ENCODE data around the gene LCTL.
A peak's percentile ranks its signal among the peaks of the same experiment; 100 is the strongest.
"Not testable (repeated sequence)": the region's sequence is repeated elsewhere in the genome, so short reads cannot be mapped to it uniquely, and the experiment has no call there.

LCTL gene

DNA sequence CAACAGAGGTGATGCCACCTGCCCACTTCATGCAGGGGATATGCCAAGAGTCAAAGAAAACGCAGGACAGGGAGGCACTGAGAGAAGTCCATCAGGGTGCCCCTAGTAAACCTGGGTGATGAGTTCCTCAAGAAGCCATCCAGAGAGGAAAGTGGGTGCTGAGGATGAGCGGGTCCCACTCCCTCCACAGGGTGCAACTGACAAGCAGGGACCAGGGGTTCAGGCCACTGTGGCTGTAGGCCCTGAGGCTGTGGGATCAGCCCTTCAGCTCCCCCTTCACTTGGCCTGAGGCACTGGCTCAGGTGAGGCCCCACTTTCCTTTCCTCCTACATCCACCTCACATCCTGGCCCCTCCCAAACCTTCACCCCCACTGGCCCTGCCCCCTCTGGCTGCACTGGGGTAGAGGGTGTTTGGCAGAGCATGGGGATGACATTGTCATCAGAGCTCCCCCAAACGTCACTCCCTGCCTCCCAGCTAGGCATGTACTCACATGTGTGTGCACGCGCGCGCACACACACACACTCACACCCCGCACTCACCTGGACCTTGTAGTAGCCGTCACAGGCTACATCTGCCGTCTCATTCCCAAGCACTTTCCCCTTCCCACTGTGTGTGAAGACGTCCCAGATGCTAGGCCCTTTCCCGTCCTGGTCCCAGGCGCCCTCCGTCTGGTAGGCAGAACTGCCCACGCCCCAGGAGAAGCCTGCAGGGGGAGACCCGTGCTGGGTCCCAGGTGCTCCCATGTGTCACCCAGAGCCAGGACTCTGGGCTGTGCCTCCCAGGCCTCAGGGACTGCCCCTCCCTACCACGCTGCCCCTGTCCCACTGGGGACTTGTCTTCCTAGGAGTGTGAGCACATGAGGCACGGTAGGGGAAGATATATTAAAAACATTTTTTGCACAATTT is 1.4 kb downstream of the LCTL start:
- no peak for DNase-seq (ENCODE audit: low read depth in 2 of 2)

DNA sequence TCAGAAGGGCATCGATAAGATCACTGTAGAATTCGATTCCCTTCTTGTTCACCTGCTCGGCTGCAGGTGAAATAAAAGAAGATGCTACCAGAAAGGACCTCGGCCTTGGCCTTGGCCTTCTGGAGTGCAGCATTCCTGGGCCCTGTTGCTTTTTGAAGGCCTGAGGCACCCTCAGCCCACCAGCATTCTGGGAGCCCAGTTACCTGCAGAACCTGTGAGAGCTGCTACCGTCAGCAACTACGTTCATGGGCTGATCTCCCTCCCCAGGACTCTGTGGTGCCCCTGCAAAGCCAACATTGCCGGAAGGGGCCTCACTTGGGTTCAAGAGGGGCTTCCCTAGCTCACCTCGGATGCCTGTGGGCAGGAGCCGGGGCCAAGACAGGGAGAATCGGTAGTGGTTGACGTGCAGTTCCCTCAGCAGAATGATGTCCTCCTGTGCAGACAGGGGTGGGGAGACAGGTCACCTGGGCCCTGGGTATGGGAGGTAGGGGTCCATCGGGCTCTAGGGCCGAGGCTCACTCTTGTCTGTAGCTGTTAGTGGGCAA is 2.2 kb downstream of the LCTL start:
- DNase-seq (ENCODE audit: low read depth in 2 of 2), result no peak

DNA sequence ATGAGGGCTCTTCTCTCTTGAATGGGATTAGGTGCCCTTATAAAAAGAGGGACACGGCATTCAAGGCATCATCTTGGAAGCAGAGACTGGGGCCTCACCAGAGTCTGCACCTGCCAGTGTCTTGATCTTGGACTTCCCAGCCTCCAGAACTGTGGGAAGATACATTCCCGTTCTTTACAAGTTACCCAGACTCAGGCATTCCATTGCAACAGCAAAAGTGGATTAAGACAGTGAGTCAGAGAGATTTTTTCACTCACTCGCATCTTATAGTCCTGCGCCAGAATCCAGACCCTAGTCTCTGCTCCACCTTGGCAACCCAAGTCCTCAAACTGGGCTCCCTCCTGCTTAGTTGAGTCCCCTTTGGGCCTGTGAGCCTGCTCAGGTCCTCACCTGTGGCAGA is 2.7 kb downstream of the LCTL start:
- DNase-seq (ENCODE audit: low read depth in 2 of 2), result no peak

DNA sequence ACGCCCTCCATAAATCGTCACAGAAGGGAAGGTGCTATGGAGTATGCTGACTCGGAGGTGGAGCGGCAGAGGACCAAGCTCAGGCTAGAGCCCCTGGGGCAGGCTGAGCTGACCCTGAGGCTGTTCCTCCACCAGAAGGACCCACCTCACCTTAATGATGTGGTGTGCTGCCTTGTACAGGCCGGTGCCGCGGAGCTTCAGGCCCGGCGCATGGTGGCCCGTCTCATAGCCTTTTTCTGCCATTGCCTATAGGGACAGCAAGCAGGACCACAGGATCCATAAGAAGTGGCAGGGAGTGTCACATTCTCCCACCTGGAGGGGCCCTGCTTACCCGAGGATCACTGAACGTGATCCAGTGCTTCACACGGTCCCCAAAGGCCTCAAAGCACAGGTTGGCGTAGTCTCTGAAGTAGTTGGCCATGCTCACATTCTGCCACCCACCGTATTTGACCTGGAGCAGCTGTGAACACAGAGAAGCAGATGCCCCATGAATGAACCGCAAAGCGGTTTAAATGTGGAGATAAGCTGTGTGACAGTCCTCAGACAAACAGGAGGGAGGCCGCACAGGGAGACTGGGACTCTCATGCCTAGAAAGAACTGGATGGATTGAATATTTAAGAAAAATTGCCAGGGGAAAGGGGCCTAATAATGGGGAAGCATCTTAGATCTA is 4.8 kb downstream of the LCTL start:
- DNase-seq (ENCODE audit: low read depth in 2 of 2), result no peak

DNA sequence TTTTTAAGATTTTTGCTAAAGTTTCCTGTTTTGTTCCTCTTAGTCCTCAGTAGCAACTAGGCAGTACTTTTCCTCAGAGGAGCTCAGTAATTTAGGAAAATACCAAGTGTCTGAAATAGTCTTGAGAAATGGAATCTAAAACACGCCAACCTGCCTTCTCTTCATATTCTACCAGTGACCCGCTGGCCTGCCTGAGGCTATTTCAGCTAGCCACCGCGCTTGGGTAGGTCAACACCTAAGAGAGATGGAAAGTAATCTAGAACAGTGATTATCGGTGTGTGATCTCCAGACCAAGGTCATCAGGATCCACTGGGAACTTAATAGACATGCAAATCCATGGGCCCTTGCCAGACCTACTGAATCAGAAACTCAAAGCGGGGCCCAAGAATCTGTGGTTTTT is 7.5 kb downstream of the LCTL start:
- DNase-seq (ENCODE audit: low read depth in 2 of 2), result no peak

DNA sequence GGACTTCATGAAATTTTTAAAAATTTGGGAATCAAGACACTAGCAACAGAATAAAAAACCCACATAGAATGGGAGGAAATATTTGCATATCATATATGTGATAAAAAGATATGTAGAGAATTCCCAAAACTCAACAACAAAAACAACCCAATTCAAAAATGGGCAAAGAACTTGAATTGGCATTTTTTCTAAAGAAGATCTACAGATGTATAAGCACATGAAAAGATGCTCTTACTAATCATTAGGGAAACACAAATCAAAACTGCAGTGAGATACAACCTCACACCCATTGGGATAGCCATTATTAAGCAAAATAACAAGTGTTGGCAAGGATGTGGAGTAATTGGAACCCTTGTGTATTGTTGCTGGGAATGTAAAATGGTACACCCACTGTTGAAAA is 10.1 kb downstream of the LCTL start:
- no peak for DNase-seq (ENCODE audit: low read depth in 2 of 2)

DNA sequence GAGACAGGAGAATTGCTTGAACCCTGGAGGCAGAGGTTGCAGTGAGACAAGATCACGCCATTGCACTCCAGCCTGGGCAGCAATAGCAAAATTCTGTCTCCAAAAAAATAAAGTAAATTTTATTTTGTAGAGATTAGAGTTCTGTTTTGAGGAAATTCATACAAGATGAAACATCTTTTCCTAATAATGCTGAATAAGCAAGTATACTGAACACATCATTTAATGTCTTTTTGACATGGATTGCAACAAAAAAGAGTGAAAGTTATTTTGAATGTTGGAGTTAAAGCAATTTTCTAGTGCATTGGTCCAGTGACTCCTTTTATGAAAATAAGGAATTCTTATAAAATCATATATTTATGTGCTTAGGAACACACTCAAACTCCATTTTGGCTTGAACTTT is 20.5 kb downstream of the LCTL start:
- no peak for DNase-seq (ENCODE audit: low read depth in 2 of 2)

DNA sequence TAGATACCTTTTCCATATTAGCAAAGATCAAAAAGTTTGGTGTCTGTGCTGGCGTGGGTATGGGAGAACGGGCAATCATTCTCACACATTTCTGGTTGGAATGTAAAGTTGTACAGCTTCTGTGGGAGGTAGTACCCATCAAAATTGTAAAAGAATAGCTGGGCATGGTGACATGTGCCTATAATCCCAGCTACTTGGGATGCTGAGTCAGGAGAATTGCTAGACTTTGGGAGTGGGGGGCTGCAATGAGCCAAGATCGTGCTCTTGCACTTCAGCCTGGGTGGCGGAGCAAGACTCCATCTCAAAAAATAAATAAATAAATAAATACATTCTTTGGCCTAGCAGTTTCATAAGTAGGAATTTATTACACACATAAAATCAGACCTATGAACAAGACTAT is 22.9 kb downstream of the LCTL start:
- no peak for DNase-seq (ENCODE audit: low read depth in 2 of 2)

DNA sequence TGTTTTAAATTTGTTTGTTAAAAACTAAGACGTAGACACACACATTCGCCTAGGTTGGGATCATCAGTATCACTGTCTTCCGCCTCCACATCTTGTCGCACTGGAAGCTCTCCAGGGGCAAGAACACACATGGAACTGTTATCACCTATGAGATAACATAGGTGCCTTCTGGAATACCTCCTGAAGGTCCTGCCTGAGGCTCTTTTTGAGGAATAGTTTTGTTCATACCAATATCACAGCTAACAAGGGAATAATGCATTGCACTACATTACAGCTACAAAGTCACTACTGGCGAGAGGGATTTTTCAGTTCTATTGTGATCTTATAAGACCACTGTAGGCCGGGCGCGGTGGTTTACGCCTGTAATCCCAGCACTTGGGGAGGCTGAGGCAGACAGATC is 30.7 kb downstream of the LCTL start:
- no peak for DNase-seq (ENCODE audit: low read depth in 2 of 2)

DNA sequence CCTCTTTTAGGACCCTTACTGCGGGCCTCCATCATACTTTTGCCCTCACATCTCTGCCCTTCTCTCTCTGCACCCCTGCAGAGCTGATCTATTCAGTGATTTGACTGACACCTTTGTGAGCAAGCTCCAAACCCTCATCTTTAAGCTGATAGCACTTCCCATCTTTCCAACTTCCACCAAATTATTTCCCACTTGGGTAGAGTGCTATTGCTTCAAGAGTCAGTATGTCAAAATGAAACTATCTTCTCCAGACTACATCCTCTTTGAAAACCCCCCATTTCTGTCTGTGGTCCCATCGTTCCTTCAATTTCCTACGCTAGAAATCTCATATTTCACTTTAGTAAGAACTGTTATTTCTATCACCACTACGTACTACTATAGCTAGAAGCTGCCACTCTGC is 41.0 kb downstream of the LCTL start:
- no peak for DNase-seq (ENCODE audit: low read depth in 2 of 2)

DNA sequence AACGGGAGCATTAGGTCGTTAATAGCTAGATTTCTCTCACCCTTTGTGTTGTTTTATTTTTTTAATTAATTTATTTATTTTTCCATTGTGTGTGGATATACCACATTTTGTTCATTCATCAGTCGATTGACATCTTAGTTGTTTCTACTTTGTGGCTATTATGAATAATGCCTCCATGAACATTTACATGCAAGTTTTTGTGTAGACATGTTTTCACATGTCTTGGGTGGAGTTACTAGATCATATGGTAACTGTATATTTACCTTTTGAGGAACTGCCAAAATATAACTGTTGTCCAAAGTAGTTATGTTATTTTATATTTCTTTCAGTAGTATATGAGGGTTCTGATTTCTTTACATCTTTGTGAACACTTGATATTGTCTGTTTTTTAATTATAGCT is 41.9 kb downstream of the LCTL start:
- no peak for DNase-seq (ENCODE audit: low read depth in 2 of 2)

DNA sequence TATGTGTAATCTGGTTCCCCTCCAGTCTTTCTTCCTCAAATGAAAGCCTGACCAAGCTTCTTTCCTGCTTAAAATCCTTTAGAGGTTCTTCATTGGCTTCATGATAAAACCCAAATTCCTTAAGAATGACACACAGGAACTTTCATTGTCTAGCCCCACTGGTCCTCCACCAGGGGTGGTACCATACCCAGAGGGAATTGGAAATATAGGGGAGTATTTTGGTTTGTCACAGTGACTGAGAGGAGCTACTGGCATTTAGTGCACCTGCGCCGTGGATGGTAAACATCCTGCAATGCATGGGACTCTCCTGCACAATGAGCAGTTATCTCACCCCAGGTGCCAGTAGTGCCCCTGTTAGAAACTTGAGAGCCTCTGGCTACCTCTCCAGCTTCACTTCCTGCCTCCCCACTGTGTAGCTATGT is 49.9 kb downstream of the LCTL start:
- no peak for DNase-seq (ENCODE audit: low read depth in 2 of 2)

DNA sequence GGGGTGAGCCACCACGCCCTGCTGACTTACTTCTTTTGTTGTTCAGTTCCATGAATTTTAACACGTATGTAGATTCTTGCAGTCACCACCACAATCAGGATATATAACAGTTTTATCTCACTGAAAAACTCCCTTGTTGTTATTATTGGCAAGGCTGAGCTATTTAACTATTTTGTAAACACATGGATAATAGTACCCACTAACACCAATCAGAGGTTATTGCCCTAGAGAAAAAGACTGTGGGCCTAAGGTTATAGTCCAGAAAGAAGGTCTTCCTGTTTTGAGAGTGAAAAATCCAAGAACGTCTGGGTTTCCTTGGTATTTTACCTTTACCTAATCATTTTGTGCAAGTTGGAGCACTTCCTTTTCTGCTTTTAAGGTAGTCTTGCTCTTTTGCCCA is 51.2 kb downstream of the LCTL start:
- DNase-seq (ENCODE audit: low read depth in 2 of 2), result no peak

DNA sequence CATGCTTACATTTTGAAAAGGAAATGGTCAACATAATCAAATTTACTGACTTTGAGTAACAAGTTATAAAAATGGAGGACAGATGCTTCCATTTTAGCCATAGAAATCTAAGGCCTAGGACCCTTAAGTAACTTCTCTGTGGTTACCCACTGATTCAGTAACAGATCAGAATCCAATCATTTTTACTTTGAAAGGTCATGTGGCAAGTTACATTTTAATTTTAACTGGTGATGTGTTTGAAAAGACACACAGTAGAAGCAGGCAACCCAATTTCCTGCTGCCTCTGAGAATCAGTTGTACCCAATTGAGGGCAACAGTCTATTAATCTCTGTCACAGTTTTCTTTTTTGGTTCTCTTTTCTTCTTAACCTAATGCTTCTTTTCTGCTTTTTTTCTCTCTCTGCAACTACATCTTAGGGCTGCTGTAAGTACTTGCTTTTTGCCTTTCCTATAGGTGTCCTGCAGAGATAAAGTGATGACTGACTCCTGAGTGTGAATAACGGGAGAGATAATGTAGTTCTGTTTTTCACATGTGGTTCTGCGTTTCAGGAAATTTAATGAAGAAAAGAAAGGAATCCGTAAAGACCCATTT is 57.4 kb downstream of the LCTL start:
- DNase-seq (ENCODE audit: low read depth in 2 of 2), result no peak

DNA sequence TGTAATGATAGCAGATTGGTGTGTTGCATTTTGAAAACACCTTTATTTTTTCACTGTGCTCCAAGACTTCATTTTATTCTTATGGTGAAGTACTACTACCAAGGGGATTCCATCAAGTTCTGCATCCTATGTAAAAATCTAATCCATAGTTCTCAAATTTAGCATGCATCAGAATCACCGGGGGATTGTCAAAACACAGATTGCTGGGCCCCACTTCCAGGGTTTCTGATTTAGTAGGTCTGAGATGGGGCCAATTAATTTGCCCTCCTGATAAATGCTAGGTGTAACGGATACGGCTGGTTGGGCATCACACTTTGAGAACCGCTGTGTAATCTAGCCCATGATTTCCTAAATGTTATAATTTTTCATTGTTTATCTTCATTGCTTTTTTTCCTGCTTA is 60.0 kb downstream of the LCTL start:
- DNase-seq (ENCODE audit: low read depth in 2 of 2), result no peak

DNA sequence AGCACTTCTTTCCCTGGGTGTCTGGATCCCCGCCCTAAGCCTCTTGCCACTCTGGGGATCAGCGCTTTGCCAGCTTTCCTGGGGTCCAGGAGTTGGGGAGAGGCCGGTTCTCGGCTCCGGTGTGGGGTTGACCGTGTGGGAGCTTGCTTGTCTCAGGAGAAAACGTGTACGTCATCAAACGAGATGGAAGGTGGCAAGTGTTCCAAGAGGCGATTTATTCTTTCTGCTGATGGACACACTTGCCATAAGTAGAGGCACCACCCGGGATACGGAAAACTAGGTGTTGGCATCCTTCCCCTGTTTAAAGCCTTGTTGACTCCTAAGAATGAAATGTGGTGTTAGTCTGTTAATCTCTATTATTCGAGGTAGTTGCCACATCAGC is 60.4 kb downstream of the LCTL start:
- DNase-seq (ENCODE audit: low read depth in 2 of 2), result no peak

DNA sequence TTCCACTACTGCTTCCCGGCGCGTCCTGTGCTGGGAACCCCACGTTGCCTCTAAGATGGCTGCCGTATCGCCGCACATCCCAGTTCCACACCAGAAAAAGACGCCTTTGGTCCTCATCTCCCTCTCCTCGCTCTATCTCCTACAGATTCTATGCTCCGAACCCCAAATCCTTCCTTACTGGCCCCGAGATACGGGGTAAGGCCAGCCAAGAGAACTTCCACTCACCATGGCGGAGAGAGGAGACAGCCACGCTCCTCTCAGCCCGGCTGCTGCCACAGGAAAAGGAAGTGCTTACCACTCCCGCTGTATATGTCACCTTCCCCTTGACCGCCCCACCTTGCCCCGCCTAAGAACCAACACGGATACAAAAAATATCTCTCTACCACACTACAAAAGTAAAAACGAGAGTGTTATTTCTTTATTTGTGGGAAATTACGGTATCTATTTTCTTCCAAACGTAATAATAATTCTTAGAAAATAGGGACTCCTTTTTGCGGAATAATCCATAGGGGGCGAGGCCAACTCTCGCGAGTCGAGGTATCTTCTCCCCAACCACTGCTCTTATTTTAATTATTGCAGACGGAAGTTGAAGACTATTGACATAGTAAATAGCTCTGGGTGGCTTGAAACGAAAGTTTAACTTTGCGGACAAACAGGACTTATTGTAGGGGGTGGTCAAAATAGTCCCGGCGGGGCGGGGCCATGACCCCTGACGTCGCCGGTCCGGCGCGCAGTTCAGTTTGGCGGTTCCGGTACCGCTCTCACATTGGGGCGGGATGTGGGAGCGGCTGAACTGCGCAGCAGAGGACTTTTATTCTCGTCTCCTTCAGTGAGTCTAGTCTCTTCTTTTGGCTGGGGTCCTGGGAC is 61.0 kb downstream of the LCTL start, which contains the start of the genes RPL4 and ZWILCH:
TSS of gene RPL4 (minus strand) at position 293 of the 867 bp plus-strand sequence. CDS start at position 228, 65 bp downstream.
TSS of gene ZWILCH (plus strand) at position 764 of the 867 bp plus-strand sequence. CDS start at position 777, 13 bp downstream.
- peak; percentile 49 to 53 for DNase-seq (ENCODE audit: low read depth in 2 of 2)

DNA sequence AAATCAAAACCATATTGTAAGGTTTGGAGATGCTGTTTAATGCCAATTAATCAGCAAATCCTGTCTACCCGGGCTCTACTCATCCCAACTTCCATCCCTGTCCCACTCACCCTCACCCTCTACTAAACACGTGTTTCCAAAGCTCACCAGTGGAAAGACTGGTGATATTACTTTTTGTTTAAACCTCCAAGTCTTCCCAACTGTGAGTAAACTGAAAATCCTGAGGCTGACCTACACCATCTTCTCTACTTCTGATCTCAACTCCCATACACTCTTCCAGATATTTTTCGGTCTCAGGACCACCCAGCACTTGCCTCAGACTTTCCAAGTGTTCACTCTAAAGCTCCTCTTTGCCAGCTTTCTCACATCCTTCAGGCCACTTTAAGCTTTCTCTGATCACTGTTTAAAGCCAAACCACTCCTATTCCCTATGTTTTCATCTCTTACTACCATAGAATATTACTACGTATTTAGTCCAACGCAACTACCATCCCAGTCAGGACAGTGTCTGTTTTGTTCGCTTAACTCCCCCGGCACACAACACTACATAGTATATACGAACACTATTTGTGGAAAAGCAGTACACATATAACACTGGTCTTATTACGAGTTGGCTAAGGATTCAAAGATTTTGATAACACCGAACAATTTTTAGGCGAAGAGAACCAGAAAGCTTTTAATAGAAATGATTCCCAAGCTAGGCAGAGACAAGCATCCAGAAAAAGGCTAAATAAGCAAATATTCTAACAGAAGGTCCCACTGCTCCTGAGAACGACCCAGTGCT is 61.8 kb downstream of the LCTL start:
- no peak for DNase-seq (ENCODE audit: low read depth in 2 of 2)

DNA sequence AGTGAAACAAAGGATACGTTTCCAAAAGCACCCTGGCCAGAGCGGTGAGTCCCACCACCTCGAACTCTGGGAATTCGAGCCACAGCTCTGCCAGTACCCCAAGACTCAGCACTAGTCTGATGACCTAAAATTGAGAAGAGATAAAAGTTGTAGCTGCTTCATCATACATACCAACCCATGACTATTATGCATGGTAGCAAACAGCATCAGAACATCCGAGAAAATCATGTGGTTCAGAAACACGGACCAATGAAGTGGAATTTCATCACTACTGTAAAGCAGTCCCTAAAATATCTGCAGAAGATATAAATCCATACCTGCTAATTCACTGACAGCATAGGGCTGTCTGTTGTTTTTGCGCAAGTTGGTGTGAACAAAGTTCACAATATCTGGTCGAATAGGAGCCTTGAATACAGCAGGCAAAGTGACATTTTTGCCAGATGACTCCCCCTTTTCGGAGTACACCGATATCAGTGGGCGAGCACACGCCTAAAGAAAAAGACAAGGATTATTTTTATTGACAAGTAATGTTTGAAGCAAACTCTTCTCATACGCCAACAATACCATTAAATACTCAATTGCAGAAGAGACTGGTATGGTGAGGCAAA is 62.7 kb downstream of the LCTL start:
- not testable (repeated sequence) for DNase-seq (ENCODE audit: low read depth in 2 of 2)

DNA sequence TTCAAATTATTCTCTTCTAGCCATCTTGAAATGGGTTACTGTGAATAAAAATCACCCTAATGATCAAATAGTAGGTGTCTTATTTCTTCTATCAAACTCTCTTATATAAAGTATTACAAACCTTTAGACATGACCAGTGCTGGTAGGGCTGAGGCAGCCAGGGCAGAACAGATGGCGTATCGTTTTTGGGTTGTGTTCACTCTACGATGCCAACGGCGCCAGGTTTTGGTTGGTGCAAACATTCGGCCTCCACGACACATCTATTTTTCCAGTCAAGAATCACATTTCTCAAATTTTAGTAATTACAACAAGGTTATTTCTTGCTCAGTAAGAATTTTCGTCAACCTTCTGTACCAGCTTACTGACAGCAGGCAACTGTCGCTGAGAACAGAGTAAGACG is 63.3 kb downstream of the LCTL start:
- DNase-seq (ENCODE audit: low read depth in 2 of 2), result no peak
